Ishikawa (cell line): ENCODE results near the gene DDX5.

Experiments used
- CEBPB ChIP-seq: IDR thresholded peaks from 2 replicates; pipeline ENCODE4 v1.6.1; 2012
- EGR1 ChIP-seq: IDR thresholded peaks from 2 replicates; pipeline ENCODE4 v1.6.1; 2012
- EP300 ChIP-seq: IDR thresholded peaks from 2 replicates; pipeline ENCODE4 v1.6.1; 2012; ENCODE audit warnings: borderline replicate concordance
- NFIC ChIP-seq: IDR thresholded peaks from 2 replicates; pipeline ENCODE4 v1.6.1; 2012
- RAD21 ChIP-seq: IDR thresholded peaks from 2 replicates; pipeline ENCODE4 v1.6.1; 2012; ENCODE audit warnings: low read depth
- TAF1 ChIP-seq: IDR thresholded peaks from 2 replicates; pipeline ENCODE4 v1.6.1; 2012; ENCODE audit warnings: low read depth, mild to moderate bottlenecking
- TCF12 ChIP-seq: IDR thresholded peaks from 2 replicates; pipeline ENCODE4 v1.6.1; 2012; ENCODE audit warnings: low read depth
- TEAD4 ChIP-seq: IDR thresholded peaks from 2 replicates; pipeline ENCODE4 v1.6.1; 2012
- YY1 ChIP-seq: IDR thresholded peaks from 2 replicates; pipeline ENCODE4 v1.6.1; 2012; ENCODE audit warnings: low read depth
- ZBTB7A ChIP-seq: IDR thresholded peaks from 2 replicates; pipeline ENCODE4 v1.6.1; 2012; ENCODE audit warnings: low read depth
- TF ChIP-seq, protein P1 (sequence below): IDR thresholded peaks from 2 replicates; pipeline ENCODE4 v1.6.1; 2012; ENCODE audit warnings: low read depth, mild to moderate bottlenecking
- TF ChIP-seq, protein P2 (sequence below): IDR thresholded peaks from 2 replicates; pipeline ENCODE4 v1.6.1; 2012

DNA sequence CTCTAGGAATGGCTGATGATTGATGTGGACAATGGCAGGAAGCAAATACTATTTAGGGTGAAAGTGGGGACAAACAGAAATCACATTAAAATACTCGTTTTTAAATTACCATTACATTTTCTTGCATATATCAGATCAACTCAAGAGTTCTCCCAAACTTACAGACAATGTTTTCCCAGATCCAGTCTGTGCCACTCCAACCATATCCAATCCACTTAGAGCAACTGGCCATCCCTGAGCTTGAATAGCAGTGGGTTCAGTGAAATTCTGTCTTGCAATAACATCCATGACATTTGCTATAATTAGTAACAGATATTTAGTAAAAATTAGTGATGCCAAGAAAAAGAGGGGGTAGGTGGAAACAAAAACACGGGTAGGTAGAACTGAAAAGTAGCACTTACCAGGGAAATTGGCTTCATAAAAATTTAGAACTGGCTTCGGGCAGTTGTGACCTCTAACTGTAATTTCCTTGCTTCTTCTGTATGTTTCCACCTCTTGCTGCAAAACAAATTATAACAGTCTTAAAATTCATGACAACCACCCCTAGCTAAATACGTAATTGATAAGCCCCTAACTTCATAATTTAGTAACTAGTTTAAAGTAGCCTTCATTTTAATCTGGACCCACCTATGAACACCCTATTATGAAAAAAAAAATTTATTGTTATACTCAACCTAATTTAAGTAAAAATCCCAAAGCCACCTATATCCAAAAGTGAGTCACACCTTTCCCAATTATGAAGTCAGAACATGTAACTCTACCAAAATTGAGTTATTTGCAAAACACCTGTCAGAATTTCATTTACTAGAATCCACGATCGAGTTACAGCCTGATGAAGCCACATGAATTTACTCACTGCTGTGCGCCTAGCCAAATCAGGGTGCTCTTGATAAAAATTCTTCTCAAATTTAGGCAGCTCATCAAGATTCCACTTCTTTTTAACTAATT is 2.0 kb downstream of the DDX5 start:
- no peak for TF ChIP-seq TCF12
- no peak for TF ChIP-seq TAF1
- TF ChIP-seq RAD21 = no peak
- TF ChIP-seq EP300 = no peak
- TF ChIP-seq YY1 = no peak
- no peak for TF ChIP-seq CEBPB
- TF ChIP-seq, protein P1, sequence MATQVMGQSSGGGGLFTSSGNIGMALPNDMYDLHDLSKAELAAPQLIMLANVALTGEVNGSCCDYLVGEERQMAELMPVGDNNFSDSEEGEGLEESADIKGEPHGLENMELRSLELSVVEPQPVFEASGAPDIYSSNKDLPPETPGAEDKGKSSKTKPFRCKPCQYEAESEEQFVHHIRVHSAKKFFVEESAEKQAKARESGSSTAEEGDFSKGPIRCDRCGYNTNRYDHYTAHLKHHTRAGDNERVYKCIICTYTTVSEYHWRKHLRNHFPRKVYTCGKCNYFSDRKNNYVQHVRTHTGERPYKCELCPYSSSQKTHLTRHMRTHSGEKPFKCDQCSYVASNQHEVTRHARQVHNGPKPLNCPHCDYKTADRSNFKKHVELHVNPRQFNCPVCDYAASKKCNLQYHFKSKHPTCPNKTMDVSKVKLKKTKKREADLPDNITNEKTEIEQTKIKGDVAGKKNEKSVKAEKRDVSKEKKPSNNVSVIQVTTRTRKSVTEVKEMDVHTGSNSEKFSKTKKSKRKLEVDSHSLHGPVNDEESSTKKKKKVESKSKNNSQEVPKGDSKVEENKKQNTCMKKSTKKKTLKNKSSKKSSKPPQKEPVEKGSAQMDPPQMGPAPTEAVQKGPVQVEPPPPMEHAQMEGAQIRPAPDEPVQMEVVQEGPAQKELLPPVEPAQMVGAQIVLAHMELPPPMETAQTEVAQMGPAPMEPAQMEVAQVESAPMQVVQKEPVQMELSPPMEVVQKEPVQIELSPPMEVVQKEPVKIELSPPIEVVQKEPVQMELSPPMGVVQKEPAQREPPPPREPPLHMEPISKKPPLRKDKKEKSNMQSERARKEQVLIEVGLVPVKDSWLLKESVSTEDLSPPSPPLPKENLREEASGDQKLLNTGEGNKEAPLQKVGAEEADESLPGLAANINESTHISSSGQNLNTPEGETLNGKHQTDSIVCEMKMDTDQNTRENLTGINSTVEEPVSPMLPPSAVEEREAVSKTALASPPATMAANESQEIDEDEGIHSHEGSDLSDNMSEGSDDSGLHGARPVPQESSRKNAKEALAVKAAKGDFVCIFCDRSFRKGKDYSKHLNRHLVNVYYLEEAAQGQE = no peak
- TF ChIP-seq, protein P2, sequence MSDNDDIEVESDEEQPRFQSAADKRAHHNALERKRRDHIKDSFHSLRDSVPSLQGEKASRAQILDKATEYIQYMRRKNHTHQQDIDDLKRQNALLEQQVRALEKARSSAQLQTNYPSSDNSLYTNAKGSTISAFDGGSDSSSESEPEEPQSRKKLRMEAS = no peak
- no peak for TF ChIP-seq EGR1
- no peak for TF ChIP-seq NFIC
- TF ChIP-seq TEAD4 = no peak
- TF ChIP-seq ZBTB7A = no peak
